Large intestine (tissue), 3 donors: ENCODE measurements around the gene SPOCD1. TPM values are rescaled to one million over a fixed set of nuclear protein-coding genes. Genes with fewer than 3 reads are reported as not detected.

ENCODE experiments used
- DNase-seq, 2 donors: peaks; one replicate each; pipeline versions ENCODE4 v3.0.0 to v3.0.0-alpha.2; 2013
- H3K27ac ChIP-seq: one replicate; pipeline ENCODE4 v1.5.1; 2013; ENCODE audit warnings: low read length
- H3K27me3 ChIP-seq: 2 replicates; pipeline ENCODE4 v1.6.1; 2013; ENCODE audit warnings: low read length; ENCODE audit not compliant: control insufficient read depth, insufficient read depth
- H3K36me3 ChIP-seq: 2 replicates; pipeline ENCODE4 v1.6.1; 2013; ENCODE audit warnings: low read length; ENCODE audit not compliant: control insufficient read depth, insufficient read depth
- H3K4me1 ChIP-seq: one replicate; pipeline ENCODE4 v1.6.1; 2013; ENCODE audit warnings: low read length; ENCODE audit not compliant: control insufficient read depth, insufficient read depth
- H3K4me3 ChIP-seq: one replicate; pipeline ENCODE4 v1.5.1; 2013; ENCODE audit warnings: low read length
- H3K9me3 ChIP-seq: one replicate; pipeline ENCODE4 v1.6.1; 2013; ENCODE audit warnings: mild to moderate bottlenecking, low read depth, low read length, moderate library complexity; ENCODE audit not compliant: control insufficient read depth
- WGBS: methylation state at CpG from one replicate; pipeline ENCODE4 v1.1.5; 2013; ENCODE audit warnings: low lambda C conversion rate; ENCODE audit not compliant: insufficient coverage; 5-methylcytosine and 5-hydroxymethylcytosine counted together
- polyA plus RNA-seq: library from polyadenylated mRNA; unstranded; fragments of 120-200 nt; gene quantifications from one replicate; pipeline ENCODE4 v1.2.1, GENCODE V29; 2013

Gene SPOCD1
- polyA plus RNA-seq, 1 donor: 1.2 TPM

- no peak for DNase-seq
- no CpG with 5 or more reads among the region's 30 CpGs for WGBS
- H3K36me3 ChIP-seq: no peaks in the 10 kb centered on the region
- H3K4me3 ChIP-seq: no peak overlapping the region
- peaks cover under 1% of the 10 kb centered on the region for H3K27me3 ChIP-seq
- H3K4me1 ChIP-seq: peaks cover 54% of the 10 kb centered on the region
- H3K9me3 ChIP-seq: peaks cover 3% of the 10 kb centered on the region
- H3K27ac ChIP-seq: no peak overlapping the region
Observed at GRCh38 chr1:31755850-31756492, 59.9 kb downstream of the SPOCD1 start.

GRCh38 chr1:31755197-31755611 is 60.6 kb downstream of the SPOCD1 start:
- no peaks in the 10 kb centered on the region for H3K27me3 ChIP-seq
- H3K36me3 ChIP-seq: no peaks in the 10 kb centered on the region
- WGBS: no CpG with 5 or more reads among the region's 9 CpGs
- no peak overlapping the region for H3K27ac ChIP-seq
- DNase-seq: no peak
- no peak overlapping the region for H3K4me3 ChIP-seq
- peaks cover 3% of the 10 kb centered on the region for H3K9me3 ChIP-seq
- H3K4me1 ChIP-seq: peaks cover 60% of the 10 kb centered on the region

DNA sequence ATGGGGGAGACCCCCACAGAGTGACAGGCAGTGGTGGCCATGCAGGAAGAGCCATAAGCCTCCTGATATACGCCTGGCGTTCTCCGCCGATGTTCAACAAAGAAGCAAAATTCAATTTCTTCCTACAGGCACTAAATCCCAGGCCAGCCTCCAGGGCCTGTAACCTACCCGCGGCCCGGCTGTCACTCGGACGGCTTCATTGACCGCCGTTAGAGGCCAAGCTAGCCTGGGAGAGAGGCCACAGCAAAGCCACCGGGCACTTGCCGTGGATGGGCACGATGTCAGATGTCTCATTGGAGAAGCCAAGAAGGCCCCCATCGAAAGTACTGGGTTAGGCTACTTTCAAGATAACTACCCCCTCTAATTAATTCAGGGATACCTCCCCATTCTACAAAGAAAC is 61.4 kb downstream of the SPOCD1 start:
- Histone ChIP-seq H3K36me3 (no peaks in the 10 kb centered on the region), H3K27me3 (no peaks in the 10 kb centered on the region), H3K27ac (no peak overlapping the region), H3K4me3 (no peak overlapping the region), H3K4me1 (peaks cover 60% of the 10 kb centered on the region), H3K9me3 (peaks cover 3% of the 10 kb centered on the region)
- WGBS: no CpG with 5 or more reads among the region's 15 CpGs
- DNase-seq: no peak

DNA sequence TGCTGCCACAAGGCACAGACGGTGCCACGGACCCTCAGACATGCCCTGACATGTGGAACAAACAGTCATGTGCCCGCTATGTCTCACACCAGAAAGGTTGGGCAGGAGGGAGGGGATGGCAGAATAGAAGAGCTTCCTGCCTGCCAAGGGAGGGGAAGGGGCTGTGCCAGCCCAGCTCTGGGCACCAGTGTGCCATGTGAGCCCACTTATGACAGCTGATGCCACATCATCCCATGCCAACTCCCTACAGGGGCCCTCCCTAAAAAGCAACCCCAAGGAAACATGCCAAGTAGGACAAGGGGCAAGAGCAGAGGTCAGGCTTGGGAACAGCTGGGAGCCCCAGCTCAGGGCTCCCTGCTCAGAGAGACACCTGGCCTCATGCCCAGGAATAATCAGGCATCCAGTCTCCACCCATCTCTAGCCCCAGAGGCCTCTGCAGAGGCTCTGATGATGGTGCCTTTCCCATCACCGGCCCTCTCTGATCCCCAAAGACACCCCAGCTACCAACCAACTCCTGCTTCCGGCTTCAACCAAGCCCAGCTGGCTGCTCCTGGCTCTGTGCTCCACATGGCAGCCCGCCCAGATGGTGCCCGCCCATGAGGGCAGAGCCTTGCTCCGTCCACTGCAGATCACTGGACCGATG is 62.0 kb downstream of the SPOCD1 start:
- no CpG with 5 or more reads among the region's 9 CpGs for WGBS

DNA sequence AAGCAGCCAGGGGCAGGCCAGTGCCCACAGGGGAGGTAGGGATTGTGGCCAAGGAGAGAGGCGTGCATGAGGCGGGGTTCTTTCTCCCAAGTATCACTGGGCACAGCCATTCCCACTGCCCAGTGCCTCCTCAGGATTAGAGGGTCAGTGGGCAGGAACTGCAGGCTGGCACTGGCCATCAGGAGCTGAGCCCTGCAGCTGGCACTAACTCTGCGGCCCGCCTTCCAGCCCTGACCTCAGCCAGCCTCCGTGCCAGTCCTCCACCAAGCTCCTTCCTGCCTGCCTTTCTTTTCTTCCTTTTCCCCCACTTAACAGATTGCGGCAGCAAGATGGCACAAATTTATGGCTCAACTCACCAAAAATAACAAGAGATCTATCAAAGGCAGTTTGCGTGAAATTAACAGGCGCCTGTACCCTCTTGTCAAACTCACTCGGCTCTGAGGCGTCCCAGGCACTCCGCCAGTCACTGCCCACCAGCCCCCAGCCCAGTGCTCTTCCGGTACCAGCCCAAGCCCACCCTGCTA is 62.8 kb downstream of the SPOCD1 start:
- Histone ChIP-seq H3K36me3 (no peaks in the 10 kb centered on the region), H3K27me3 (no peaks in the 10 kb centered on the region), H3K27ac (no peak overlapping the region), H3K4me3 (no peak overlapping the region), H3K9me3 (peaks cover 3% of the 10 kb centered on the region), H3K4me1 (peaks cover 65% of the 10 kb centered on the region)
- DNase-seq: no peak
- no CpG with 5 or more reads among the region's 12 CpGs for WGBS

More for the DNA sequence above, 62.0 kb downstream of the SPOCD1 start:
- DNase-seq: peak; percentile 69 to 83
- peaks cover 3% of the 10 kb centered on the region for H3K9me3 ChIP-seq
- peaks cover 60% of the 10 kb centered on the region for H3K4me1 ChIP-seq
- no peaks in the 10 kb centered on the region for H3K36me3 ChIP-seq
- no peak overlapping the region for H3K27ac ChIP-seq
- no peaks in the 10 kb centered on the region for H3K27me3 ChIP-seq
- H3K4me3 ChIP-seq: no peak overlapping the region

DNA sequence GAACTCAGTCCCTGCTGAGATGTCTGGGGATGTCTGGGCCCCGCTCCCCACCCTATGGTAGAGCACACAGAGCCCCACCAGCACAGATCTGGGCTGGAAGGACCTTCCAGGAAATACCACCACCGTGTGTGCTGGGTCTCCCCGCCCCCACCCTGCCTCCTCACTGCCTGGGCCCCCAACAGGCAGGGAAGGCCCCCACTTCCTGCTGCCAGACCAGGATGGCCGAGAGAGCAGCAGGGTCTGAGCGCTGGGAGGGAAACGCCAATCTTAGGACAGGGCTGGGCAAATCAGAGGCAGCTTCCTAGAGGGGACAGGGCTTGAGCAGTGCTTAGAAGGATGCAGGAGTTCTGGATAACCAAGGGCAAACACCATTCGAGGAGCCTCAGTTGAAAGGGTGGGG is 63.6 kb downstream of the SPOCD1 start:
- no peaks in the 10 kb centered on the region for H3K27me3 ChIP-seq
- H3K36me3 ChIP-seq: no peaks in the 10 kb centered on the region
- H3K9me3 ChIP-seq: peaks cover 3% of the 10 kb centered on the region
- DNase-seq: no peak
- no CpG with 5 or more reads among the region's 7 CpGs for WGBS
- peaks cover 73% of the 10 kb centered on the region for H3K4me1 ChIP-seq
- H3K27ac ChIP-seq: no peak overlapping the region
- no peak overlapping the region for H3K4me3 ChIP-seq

- no peak overlapping the region for H3K4me3 ChIP-seq
- no peaks in the 10 kb centered on the region for H3K36me3 ChIP-seq
- peaks cover 3% of the 10 kb centered on the region for H3K9me3 ChIP-seq
- WGBS: 80% methylated on average over 1 of the region's 5 CpGs
- DNase-seq: no peak
- peaks cover 77% of the 10 kb centered on the region for H3K4me1 ChIP-seq
- H3K27me3 ChIP-seq: no peaks in the 10 kb centered on the region
- H3K27ac ChIP-seq: no peak overlapping the region
Observed at GRCh38 chr1:31751822-31752241, 64.0 kb downstream of the SPOCD1 start.

- Histone ChIP-seq H3K36me3 (no peaks in the 10 kb centered on the region), H3K9me3 (peaks cover under 1% of the 10 kb centered on the region), H3K27ac (peak overlapping the region; percentile 66), H3K27me3 (no peaks in the 10 kb centered on the region), H3K4me3 (no peak overlapping the region), H3K4me1 (peaks cover 86% of the 10 kb centered on the region)
- DNase-seq: peak in 1 of 2 donors; percentile 69
- WGBS: no CpG with 5 or more reads among the region's 11 CpGs
Observed at GRCh38 chr1:31750858-31751510, 64.8 kb downstream of the SPOCD1 start.

GRCh38 chr1:31749785-31750735 is 65.8 kb downstream of the SPOCD1 start:
- DNase-seq: no peak
- Histone ChIP-seq H3K27me3 (no peaks in the 10 kb centered on the region), H3K4me1 (peaks cover 95% of the 10 kb centered on the region), H3K36me3 (no peaks in the 10 kb centered on the region), H3K4me3 (no peak overlapping the region), H3K27ac (peak overlapping the region; percentile 66), H3K9me3 (no peaks in the 10 kb centered on the region)
- WGBS: 100% methylated on average over 2 of the region's 7 CpGs

DNA sequence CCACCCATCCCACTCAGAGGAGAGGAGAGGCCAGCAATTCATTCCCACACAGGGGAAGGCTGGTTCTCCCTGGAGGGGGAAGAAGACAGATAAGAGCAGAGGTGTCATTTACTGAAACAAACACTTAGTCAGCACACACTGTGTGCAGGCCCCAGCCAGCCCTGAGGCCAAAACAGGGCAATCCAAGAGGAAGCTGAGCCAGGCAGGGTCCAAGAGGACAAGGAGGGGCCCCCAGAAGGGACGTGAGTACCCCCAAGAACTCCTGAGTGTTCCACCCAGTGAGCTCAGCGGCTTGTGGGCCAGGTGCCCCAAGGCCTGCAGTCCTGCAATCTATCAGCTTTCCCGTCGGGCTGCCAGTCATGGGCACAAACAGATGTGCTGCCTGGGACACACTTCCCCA is 67.5 kb downstream of the SPOCD1 start:
- peaks cover 93% of the 10 kb centered on the region for H3K4me1 ChIP-seq
- peak; percentile 93 to 97 for DNase-seq
- no peak overlapping the region for H3K4me3 ChIP-seq
- H3K36me3 ChIP-seq: no peaks in the 10 kb centered on the region
- H3K9me3 ChIP-seq: no peaks in the 10 kb centered on the region
- H3K27me3 ChIP-seq: no peaks in the 10 kb centered on the region
- peak overlapping the region; percentile 84 for H3K27ac ChIP-seq
- no CpG with 5 or more reads among the region's 4 CpGs for WGBS
